Myocyte (in vitro differentiated cells): ENCODE measurements around the gene SETBP1. TPM values are rescaled to one million over a fixed set of nuclear protein-coding genes. Genes with fewer than 3 reads are reported as not detected.
"Not testable (repeated sequence)": the region's sequence is repeated elsewhere in the genome, so short reads cannot be mapped to it uniquely, and the experiment has no call there.

Experiments used
- DNase-seq: peaks from one replicate; pipeline ENCODE4 v3.0.0-alpha.2; 2012; ENCODE audit warnings: low read depth
- total RNA-seq: library from RNA; depleted of rRNA; stranded (reverse); fragments of >200 nt; gene quantifications from 2 replicates; pipeline ENCODE4 v1.2.3, GENCODE V29; 2014

Gene SETBP1
- total RNA-seq, 1 donor from 2014 or later = 3.3 TPM

- DNase-seq = no peak
Measured at GRCh38 chr18:44704135-44704789, 23.6 kb downstream of the SETBP1 start.

- DNase-seq = no peak
Measured at GRCh38 chr18:44705075-44705675, 24.5 kb downstream of the SETBP1 start.

- no peak for DNase-seq
Measured at GRCh38 chr18:44708451-44709083, 27.9 kb downstream of the SETBP1 start.

GRCh38 chr18:44709307-44710126 lies 28.8 kb downstream of the SETBP1 start:
- DNase-seq = no peak

- no peak for DNase-seq
Measured at GRCh38 chr18:44710931-44711330, 30.2 kb downstream of the SETBP1 start.

- DNase-seq = no peak
Measured at GRCh38 chr18:44712025-44712424, 31.3 kb downstream of the SETBP1 start.

GRCh38 chr18:44713435-44713834 lies 32.7 kb downstream of the SETBP1 start:
- no peak for DNase-seq

GRCh38 chr18:44714376-44714775 lies 33.7 kb downstream of the SETBP1 start:
- no peak for DNase-seq

- peak; percentile 72 for DNase-seq
Measured at GRCh38 chr18:44715245-44715644, 34.6 kb downstream of the SETBP1 start.

- peak; percentile 67 for DNase-seq
Measured at GRCh38 chr18:44715842-44716241, 35.2 kb downstream of the SETBP1 start.

- no peak for DNase-seq
Measured at GRCh38 chr18:44716697-44717163, 36.0 kb downstream of the SETBP1 start.

GRCh38 chr18:44719519-44720060 lies 38.9 kb downstream of the SETBP1 start:
- DNase-seq = no peak

GRCh38 chr18:44721748-44722147 lies 41.1 kb downstream of the SETBP1 start:
- not testable (repeated sequence) for DNase-seq

GRCh38 chr18:44723411-44723810 lies 42.7 kb downstream of the SETBP1 start:
- no peak for DNase-seq

- DNase-seq = no peak
Measured at GRCh38 chr18:44724105-44724778, 43.6 kb downstream of the SETBP1 start.

- DNase-seq = peak; percentile 47
Measured at GRCh38 chr18:44725300-44726058, 44.8 kb downstream of the SETBP1 start.

GRCh38 chr18:44726059-44726421 lies 45.4 kb downstream of the SETBP1 start:
- DNase-seq = no peak

- no peak for DNase-seq
Measured at GRCh38 chr18:44727291-44727690, 46.6 kb downstream of the SETBP1 start.

GRCh38 chr18:44729631-44730101 lies 49.0 kb downstream of the SETBP1 start:
- no peak for DNase-seq
